PC-9 (cell line): Measurements from ENCODE around the gene RMI2. TPM values are rescaled to one million over a fixed set of nuclear protein-coding genes. Genes with fewer than 3 reads are reported as not detected.

Source experiments
- BruUV-seq: library from RNA; stranded (reverse); fragments of 400-500 nt; replicated peaks from 2 replicates; lab custom pipeline; 2021; lab: Mats Ljungman, UMichigan
- CTCF ChIA-PET: fragments of 300-600 bp; sonication (Branson Sonifier 250); formaldehyde crosslinking; loops from one replicate; lab custom pipeline; 2022; ENCODE audit warnings: antibody characterized with exemption; lab: Charles Lee
- POLR2A ChIA-PET: fragments of 300-600 bp; sonication (Branson Sonifier 250); formaldehyde crosslinking; loops from one replicate; lab custom pipeline; 2022; ENCODE audit warnings: antibody characterized with exemption; ENCODE audit not compliant: unreplicated experiment; lab: Charles Lee
- DNase-seq, 2 experiments: peaks; one replicate each; pipeline versions ENCODE4 v3.0.0 to v3.0.0-alpha.2; 2015 to 2022; ENCODE audit warnings: mixed read lengths in 1 of 2
- H2AFZ ChIP-seq: fragments of 200-600 bp; sonication (generic); 2 replicates; pipeline ENCODE4 v1.8.1; 2017; ENCODE audit warnings: antibody characterized with exemption
- H3F3A ChIP-seq: fragments of 200-600 bp; sonication (generic); 2 replicates; pipeline ENCODE4 v1.8.1; 2017; ENCODE audit warnings: antibody characterized with exemption, mild to moderate bottlenecking, low read depth; ENCODE audit not compliant: insufficient read depth
- H3K27ac ChIP-seq: fragments of 200-600 bp; sonication (generic); 2 replicates; pipeline ENCODE4 v1.6.1; 2016; ENCODE audit warnings: mixed run types
- H3K27me3 ChIP-seq: fragments of 200-600 bp; sonication (generic); 2 replicates; pipeline ENCODE4 v1.6.1; 2016; ENCODE audit warnings: low read depth, mixed run types; ENCODE audit not compliant: insufficient read depth
- H3K36me3 ChIP-seq: fragments of 200-600 bp; sonication (generic); 2 replicates; pipeline ENCODE4 v1.6.1; 2016; ENCODE audit warnings: low read depth, mixed run types
- H3K4me1 ChIP-seq: fragments of 200-600 bp; sonication (generic); replicated peaks from 2 replicates; pipeline ENCODE4 v1.6.1; 2016; ENCODE audit warnings: mixed run types; ENCODE audit not compliant: insufficient read depth
- H3K4me2 ChIP-seq: fragments of 200-600 bp; sonication (generic); 2 replicates; pipeline ENCODE4 v1.6.1; 2017; ENCODE audit warnings: mixed run types
- H3K4me3 ChIP-seq: fragments of 200-600 bp; sonication (generic); 2 replicates; pipeline ENCODE4 v1.6.1; 2016; ENCODE audit warnings: mixed run types
- H3K79me2 ChIP-seq: fragments of 200-600 bp; sonication (generic); 2 replicates; pipeline ENCODE4 v1.6.1; 2017; ENCODE audit warnings: low read depth, mixed run types
- H3K9me2 ChIP-seq: fragments of 200-600 bp; sonication (generic); 2 replicates; pipeline ENCODE4 v1.8.1; 2017; ENCODE audit warnings: mild to moderate bottlenecking; ENCODE audit not compliant: insufficient read depth
- H3K9me3 ChIP-seq: fragments of 200-600 bp; sonication (generic); 2 replicates; pipeline ENCODE4 v1.8.1; 2016; ENCODE audit warnings: low read depth; ENCODE audit not compliant: insufficient read depth
- H4K20me1 ChIP-seq: fragments of 200-600 bp; sonication (generic); 2 replicates; pipeline ENCODE4 v1.8.1; 2017; ENCODE audit not compliant: insufficient read depth
- CTCF ChIP-seq: fragments of 200-600 bp; sonication (generic); conservative IDR thresholded peaks from 2 replicates; pipeline ENCODE4 v1.6.1; 2017; ENCODE audit warnings: mixed run types, antibody characterized with exemption, mild to moderate bottlenecking, moderate library complexity
- EZH2 ChIP-seq: fragments of 200-600 bp; sonication (generic); IDR thresholded peaks from 2 replicates; pipeline ENCODE4 v1.8.0; 2017; ENCODE audit warnings: antibody characterized with exemption, low read depth
- intact Hi-C: fragments of 100-400 bp; cut with micrococcal nuclease; formaldehyde crosslinking; loops from one replicate; pipeline ENCODE4 v1.10.0; 2022; ENCODE audit not compliant: unreplicated experiment
- total RNA-seq: library from RNA; stranded (reverse); gene quantifications from 2 replicates; pipeline ENCODE4 v1.2.3, GENCODE V29; 2021

Gene RMI2
- total RNA-seq, 1 experiment from 2014 or later = 38.0 TPM

GRCh38 chr16:11386054-11386680 is 40.9 kb downstream of the RMI2 start:
- Histone ChIP-seq H2AFZ (no peak overlapping the region), H3K4me1 (0 out of 2 replicates have a peak, but pooled peaks cover 2% of the 10 kb centered on the region), H3K36me3 (no peaks in the 10 kb centered on the region), H3K4me3 (no peak overlapping the region), H3F3A (no peaks in the 10 kb centered on the region), H3K27ac (no peak overlapping the region), H3K9me2 (no peaks in the 10 kb centered on the region), H3K4me2 (no peak overlapping the region), H3K27me3 (no peaks in the 10 kb centered on the region), H4K20me1 (no peaks in the 10 kb centered on the region), H3K79me2 (no peaks in the 10 kb centered on the region), H3K9me3 (no peaks in the 10 kb centered on the region)
- TF ChIP-seq CTCF = no peak
- TF ChIP-seq EZH2 = no peak
- no peak for DNase-seq
- no TSS peak for BruUV-seq
- ChIA-PET CTCF (no interaction called here), POLR2A (no interaction called here)
- intact Hi-C loops = no loop called here

DNA sequence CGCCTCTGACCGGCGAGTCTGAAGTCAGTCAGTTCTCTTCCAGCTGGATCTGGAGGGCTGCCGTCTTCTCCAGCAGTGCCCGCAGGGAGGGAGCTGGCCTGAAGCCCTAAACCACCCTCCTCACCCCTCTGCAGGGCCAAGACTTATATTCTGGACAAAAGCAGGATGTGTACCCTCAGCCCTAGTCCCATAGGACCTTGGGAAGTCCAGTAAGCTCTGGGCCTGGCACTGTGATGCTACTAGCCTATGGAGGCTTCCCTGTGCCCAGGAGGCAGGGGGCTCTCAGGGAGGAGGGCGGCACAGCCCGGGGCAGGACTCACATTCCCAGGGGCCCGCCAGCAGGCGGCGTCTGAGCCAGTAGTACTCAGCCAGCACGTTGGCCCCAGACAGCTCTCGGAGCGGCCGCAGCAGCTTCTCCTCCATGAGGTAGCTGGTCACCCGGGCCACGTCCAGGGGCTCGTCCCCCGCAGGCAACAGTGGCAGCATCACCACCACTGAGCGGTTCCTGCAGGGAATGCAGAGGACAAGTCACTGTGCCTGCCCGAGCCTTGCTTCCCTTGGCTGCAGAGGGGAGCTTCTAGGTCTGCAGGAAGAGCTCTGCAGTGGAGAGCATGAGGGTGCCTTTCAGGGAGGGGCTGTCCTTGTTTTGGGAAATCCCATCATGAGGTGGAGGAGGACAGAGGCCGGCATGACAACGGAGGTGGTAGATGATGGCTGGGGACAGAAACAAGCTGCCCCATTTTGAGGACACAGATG is 41.7 kb downstream of the RMI2 start:
- Histone ChIP-seq H4K20me1 (no peaks in the 10 kb centered on the region), H3K9me2 (no peaks in the 10 kb centered on the region), H3K36me3 (no peaks in the 10 kb centered on the region), H3K9me3 (no peaks in the 10 kb centered on the region), H3K27ac (no peak overlapping the region), H3K4me3 (no peak overlapping the region), H3K27me3 (no peaks in the 10 kb centered on the region), H3K79me2 (no peaks in the 10 kb centered on the region), H3K4me2 (no peak overlapping the region), H2AFZ (no peak overlapping the region), H3K4me1 (0 out of 2 replicates have a peak, but pooled peaks cover 5% of the 10 kb centered on the region), H3F3A (no peaks in the 10 kb centered on the region)
- DNase-seq = no peak
- TF ChIP-seq EZH2 (no peak), CTCF (no peak)
- CTCF ChIA-PET = no interaction called here
- intact Hi-C loops = no loop called here
- BruUV-seq = no TSS peak
- POLR2A ChIA-PET = no interaction called here

DNA sequence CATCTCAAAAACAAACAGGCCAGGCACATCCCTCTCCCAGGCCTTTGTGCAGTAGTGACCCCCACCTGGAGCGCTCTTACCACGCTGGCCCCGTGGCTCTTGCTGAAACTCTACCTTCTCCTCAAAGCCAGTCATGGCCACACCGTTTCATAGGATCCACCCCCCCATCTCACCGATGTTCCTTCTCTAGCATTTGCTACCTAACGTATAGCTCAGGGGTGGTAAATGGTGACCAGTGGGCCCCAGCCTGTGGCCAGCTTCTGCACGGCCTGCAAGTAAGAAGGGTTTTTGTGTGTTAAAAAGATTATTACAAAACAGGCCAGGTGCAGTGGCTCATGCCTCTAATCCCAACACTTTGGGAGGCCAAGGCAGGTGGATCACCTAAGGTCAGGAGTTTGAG is 43.8 kb downstream of the RMI2 start:
- ChIA-PET CTCF (interaction anchor here (0.7 to 1.4 kb wide), 2 partner anchors 11 to 17 kb away, joined by 3 to 8 read pairs; no protein-coding TSS in a partner anchor), POLR2A (interaction anchor here (0.6 kb wide), 1 partner anchor 278 kb away, joined by 7 read pairs; no protein-coding TSS in a partner anchor)
- Histone ChIP-seq H3K79me2 (no peaks in the 10 kb centered on the region), H2AFZ (no peak overlapping the region), H3K4me2 (no peak overlapping the region), H3K9me2 (no peaks in the 10 kb centered on the region), H3K4me3 (no peak overlapping the region), H3K4me1 (0 out of 2 replicates have a peak, but pooled peaks cover 5% of the 10 kb centered on the region), H3K27me3 (no peaks in the 10 kb centered on the region), H4K20me1 (no peaks in the 10 kb centered on the region), H3K9me3 (no peaks in the 10 kb centered on the region), H3K36me3 (no peaks in the 10 kb centered on the region), H3F3A (no peaks in the 10 kb centered on the region), H3K27ac (no peak overlapping the region)
- no peak for DNase-seq
- intact Hi-C loops = no loop called here
- no TSS peak for BruUV-seq
- no peak for TF ChIP-seq EZH2
- TF ChIP-seq CTCF = no peak
